ENCODE results near the gene HIPK4.

Gene HIPK4

DNA sequence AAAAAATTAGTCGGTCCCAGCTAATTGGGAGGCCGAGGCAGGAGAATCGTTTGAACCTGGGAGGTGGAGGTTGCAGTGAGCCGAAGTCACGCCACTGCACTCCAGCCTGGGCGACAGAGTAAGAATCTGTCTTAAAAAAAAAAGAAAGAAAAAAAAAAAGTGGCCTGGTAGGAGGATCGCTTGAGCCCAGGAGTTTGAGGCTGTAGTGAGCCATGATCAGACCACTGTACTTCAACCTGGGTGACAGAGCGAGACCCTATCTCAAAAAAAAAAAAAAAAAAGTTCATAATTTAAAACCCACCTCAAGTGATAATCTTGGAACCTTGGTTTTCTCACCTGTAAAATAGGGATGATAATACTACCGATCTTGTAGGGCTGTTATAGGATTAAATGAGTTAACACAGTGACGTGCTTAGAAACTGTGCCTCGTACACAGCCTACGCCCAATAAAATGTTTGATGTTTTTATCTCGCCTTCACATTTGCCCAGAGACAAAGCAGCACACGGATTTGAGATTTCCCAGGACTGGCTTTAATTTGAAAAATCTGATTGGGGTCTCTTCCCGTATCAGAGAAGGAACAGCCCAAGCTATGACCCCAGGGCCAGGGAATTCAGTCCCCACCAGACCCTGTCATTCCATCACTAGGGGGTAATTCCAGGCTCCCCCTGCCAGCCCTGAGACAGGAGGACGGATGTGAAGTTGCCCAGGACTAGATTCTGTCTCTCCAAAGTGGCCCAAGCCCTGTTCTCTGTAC lies 32.2 kb upstream of the HIPK4 start:
- ATAC-seq = no peak
- TF ChIP-seq, protein P1, sequence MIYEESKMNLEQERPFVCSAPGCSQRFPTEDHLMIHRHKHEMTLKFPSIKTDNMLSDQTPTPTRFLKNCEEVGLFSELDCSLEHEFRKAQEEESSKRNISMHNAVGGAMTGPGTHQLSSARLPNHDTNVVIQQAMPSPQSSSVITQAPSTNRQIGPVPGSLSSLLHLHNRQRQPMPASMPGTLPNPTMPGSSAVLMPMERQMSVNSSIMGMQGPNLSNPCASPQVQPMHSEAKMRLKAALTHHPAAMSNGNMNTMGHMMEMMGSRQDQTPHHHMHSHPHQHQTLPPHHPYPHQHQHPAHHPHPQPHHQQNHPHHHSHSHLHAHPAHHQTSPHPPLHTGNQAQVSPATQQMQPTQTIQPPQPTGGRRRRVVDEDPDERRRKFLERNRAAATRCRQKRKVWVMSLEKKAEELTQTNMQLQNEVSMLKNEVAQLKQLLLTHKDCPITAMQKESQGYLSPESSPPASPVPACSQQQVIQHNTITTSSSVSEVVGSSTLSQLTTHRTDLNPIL (CRISPR knock-in tag; IDR thresholded peaks at IDR 0.05; ENCODE audit: low read depth) = no peak
- TF ChIP-seq RARB (CRISPR knock-in tag; IDR thresholded peaks at IDR 0.05) = no peak
- TF ChIP-seq OSR1 (CRISPR knock-in tag; IDR thresholded peaks at IDR 0.05) = no peak
- TF ChIP-seq, protein P2, sequence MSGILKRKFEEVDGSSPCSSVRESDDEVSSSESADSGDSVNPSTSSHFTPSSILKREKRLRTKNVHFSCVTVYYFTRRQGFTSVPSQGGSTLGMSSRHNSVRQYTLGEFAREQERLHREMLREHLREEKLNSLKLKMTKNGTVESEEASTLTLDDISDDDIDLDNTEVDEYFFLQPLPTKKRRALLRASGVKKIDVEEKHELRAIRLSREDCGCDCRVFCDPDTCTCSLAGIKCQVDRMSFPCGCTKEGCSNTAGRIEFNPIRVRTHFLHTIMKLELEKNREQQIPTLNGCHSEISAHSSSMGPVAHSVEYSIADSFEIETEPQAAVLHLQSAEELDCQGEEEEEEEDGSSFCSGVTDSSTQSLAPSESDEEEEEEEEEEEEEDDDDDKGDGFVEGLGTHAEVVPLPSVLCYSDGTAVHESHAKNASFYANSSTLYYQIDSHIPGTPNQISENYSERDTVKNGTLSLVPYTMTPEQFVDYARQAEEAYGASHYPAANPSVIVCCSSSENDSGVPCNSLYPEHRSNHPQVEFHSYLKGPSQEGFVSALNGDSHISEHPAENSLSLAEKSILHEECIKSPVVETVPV (CRISPR knock-in tag; IDR thresholded peaks at IDR 0.05) = no peak
- no peak for TF ChIP-seq ARNTL (CRISPR knock-in tag; IDR thresholded peaks at IDR 0.05; ENCODE audit: borderline replicate concordance, low read depth)
- no peak for TF ChIP-seq ISL1 (CRISPR knock-in tag; IDR thresholded peaks at IDR 0.05)
- no peak for TF ChIP-seq CSDC2 (CRISPR knock-in tag; IDR thresholded peaks at IDR 0.05)
- TF ChIP-seq SNAI2 (CRISPR knock-in tag; IDR thresholded peaks at IDR 0.05) = no peak
- TF ChIP-seq ZNF70 (CRISPR knock-in tag; IDR thresholded peaks at IDR 0.05) = no peak

DNA sequence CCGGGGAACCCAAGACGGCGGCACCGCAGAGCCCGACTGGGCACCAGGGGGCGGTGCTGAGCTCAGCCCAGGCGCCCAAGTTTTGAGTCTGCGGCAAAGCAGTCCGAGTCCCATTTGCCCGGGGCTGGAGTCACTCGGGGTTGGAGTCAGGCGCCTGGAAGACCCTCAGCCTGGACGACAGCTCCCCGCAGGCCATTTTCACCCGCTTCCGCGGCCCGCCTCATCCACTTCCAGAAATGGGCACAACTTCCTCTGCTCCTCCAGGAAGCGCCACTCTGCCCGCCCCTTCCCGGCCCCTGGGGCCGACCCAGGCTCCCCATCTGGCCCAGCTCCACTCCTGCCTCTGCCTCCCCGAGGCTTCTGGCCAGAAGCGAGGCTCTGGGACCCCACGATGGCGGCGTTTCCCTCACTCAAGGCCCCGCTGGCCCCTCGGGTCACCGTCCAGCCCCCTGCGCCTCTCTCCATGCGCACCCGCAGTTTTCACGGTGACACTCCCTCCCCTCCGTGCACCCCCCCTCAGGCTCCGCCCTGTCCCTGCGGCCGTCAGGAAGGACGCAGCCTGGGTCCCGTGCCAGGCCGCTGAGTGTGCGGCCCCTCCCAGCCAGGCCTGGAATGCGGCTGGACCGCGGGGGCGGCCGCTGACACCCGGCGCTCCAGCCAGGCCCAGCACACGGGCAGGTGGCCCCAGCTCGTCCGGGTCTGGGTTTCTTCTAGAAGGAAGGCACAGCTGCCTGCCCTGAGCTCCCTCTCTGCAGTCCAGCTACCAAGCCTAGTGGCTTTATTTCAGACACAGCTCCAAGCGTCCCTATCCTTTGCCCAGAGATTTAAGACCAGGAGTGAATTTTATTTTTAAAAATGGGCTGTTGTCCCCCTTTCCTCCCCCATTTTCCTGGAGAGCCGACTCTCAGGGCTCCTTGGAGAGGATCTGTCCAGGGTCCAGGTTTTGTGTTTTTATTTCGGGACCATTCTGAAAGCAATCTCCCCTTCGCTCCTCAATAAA lies 31.1 kb upstream of the HIPK4 start:
- ATAC-seq = peak; percentile 74

DNA sequence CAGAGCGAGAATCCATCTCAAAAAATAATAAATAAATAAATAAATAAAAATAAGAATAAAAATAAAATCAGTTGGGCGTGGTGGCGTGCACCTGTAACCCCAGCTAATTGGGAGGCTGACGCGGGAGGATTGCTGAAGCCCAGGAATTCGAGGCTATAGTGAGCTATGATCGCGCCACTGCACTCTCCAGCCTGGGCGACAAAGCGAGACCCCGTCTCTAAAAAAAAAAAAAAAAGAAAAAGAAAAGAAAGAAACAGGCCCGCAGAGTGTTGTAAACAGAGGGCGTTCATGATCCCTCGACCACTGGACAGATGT lies 30.4 kb upstream of the HIPK4 start:
- ATAC-seq = no peak
- TF ChIP-seq RARB (CRISPR knock-in tag; IDR thresholded peaks at IDR 0.05) (no peak), ZC3H10 (CRISPR knock-in tag; IDR thresholded peaks at IDR 0.05) (no peak), OSR1 (CRISPR knock-in tag; IDR thresholded peaks at IDR 0.05) (no peak), ISL1 (CRISPR knock-in tag; IDR thresholded peaks at IDR 0.05) (no peak), ARNTL (CRISPR knock-in tag; IDR thresholded peaks at IDR 0.05; ENCODE audit: borderline replicate concordance, low read depth) (no peak), ZFP3 (CRISPR knock-in tag; IDR thresholded peaks at IDR 0.05) (no peak), TOX (CRISPR knock-in tag; IDR thresholded peaks at IDR 0.05; ENCODE audit: borderline replicate concordance) (no peak), ZNF8 (CRISPR knock-in tag; IDR thresholded peaks at IDR 0.05) (no peak), CSDC2 (CRISPR knock-in tag; IDR thresholded peaks at IDR 0.05) (no peak)
- TF ChIP-seq, protein P1 (CRISPR knock-in tag; IDR thresholded peaks at IDR 0.05; ENCODE audit: low read depth) = no peak

More for the DNA sequence above, 31.1 kb upstream of the HIPK4 start:
- TF ChIP-seq GLIS3 (CRISPR knock-in tag; IDR thresholded peaks at IDR 0.05) (0 out of 2 replicates have a peak, but pooled peaks have one; percentile 58), ZFP3 (CRISPR knock-in tag; IDR thresholded peaks at IDR 0.05) (no peak), TCF4 (CRISPR knock-in tag; IDR thresholded peaks at IDR 0.05; ENCODE audit: borderline replicate concordance) (peak; percentile 46), ISL1 (CRISPR knock-in tag; IDR thresholded peaks at IDR 0.05) (peak; percentile 20; the same call in 1 of the 2 replicates), PPARA (CRISPR knock-in tag; IDR thresholded peaks at IDR 0.05; ENCODE audit: borderline replicate concordance) (no peak), SNAI2 (CRISPR knock-in tag; IDR thresholded peaks at IDR 0.05) (peak; percentile 84; the same call in 1 of the 2 replicates)
- TF ChIP-seq, protein P2 (CRISPR knock-in tag; IDR thresholded peaks at IDR 0.05) = no peak
- TF ChIP-seq, protein P3, sequence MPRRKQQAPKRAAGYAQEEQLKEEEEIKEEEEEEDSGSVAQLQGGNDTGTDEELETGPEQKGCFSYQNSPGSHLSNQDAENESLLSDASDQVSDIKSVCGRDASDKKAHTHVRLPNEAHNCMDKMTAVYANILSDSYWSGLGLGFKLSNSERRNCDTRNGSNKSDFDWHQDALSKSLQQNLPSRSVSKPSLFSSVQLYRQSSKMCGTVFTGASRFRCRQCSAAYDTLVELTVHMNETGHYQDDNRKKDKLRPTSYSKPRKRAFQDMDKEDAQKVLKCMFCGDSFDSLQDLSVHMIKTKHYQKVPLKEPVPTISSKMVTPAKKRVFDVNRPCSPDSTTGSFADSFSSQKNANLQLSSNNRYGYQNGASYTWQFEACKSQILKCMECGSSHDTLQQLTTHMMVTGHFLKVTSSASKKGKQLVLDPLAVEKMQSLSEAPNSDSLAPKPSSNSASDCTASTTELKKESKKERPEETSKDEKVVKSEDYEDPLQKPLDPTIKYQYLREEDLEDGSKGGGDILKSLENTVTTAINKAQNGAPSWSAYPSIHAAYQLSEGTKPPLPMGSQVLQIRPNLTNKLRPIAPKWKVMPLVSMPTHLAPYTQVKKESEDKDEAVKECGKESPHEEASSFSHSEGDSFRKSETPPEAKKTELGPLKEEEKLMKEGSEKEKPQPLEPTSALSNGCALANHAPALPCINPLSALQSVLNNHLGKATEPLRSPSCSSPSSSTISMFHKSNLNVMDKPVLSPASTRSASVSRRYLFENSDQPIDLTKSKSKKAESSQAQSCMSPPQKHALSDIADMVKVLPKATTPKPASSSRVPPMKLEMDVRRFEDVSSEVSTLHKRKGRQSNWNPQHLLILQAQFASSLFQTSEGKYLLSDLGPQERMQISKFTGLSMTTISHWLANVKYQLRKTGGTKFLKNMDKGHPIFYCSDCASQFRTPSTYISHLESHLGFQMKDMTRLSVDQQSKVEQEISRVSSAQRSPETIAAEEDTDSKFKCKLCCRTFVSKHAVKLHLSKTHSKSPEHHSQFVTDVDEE (CRISPR knock-in tag; IDR thresholded peaks at IDR 0.05) = peak; percentile 86
- TF ChIP-seq, protein P4, sequence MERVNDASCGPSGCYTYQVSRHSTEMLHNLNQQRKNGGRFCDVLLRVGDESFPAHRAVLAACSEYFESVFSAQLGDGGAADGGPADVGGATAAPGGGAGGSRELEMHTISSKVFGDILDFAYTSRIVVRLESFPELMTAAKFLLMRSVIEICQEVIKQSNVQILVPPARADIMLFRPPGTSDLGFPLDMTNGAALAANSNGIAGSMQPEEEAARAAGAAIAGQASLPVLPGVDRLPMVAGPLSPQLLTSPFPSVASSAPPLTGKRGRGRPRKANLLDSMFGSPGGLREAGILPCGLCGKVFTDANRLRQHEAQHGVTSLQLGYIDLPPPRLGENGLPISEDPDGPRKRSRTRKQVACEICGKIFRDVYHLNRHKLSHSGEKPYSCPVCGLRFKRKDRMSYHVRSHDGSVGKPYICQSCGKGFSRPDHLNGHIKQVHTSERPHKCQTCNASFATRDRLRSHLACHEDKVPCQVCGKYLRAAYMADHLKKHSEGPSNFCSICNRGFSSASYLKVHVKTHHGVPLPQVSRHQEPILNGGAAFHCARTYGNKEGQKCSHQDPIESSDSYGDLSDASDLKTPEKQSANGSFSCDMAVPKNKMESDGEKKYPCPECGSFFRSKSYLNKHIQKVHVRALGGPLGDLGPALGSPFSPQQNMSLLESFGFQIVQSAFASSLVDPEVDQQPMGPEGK (CRISPR knock-in tag; IDR thresholded peaks at IDR 0.05; ENCODE audit: borderline replicate concordance) = peak; percentile 92
